22Rv1 (cell line): ENCODE results near the gene SLC25A33.
A peak's percentile ranks its signal among the peaks of the same experiment; 100 is the strongest.

Experiments
- H3K27ac ChIP-seq: fragments of 450-650 bp; 2 replicates; pipeline ENCODE4 v1.5.1; 2017
- ZFX ChIP-seq: fragments of 450-650 bp; IDR thresholded peaks from 2 replicates; pipeline ENCODE4 v1.6.1; 2017; ENCODE audit warnings: antibody characterized with exemption, borderline replicate concordance
- TF ChIP-seq, protein P1 (sequence below): fragments of 450-650 bp; IDR thresholded peaks from 2 replicates; pipeline ENCODE4 v1.5.1; 2017; ENCODE audit warnings: mild to moderate bottlenecking

The SLC25A33 gene, protein sequence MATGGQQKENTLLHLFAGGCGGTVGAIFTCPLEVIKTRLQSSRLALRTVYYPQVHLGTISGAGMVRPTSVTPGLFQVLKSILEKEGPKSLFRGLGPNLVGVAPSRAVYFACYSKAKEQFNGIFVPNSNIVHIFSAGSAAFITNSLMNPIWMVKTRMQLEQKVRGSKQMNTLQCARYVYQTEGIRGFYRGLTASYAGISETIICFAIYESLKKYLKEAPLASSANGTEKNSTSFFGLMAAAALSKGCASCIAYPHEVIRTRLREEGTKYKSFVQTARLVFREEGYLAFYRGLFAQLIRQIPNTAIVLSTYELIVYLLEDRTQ

DNA sequence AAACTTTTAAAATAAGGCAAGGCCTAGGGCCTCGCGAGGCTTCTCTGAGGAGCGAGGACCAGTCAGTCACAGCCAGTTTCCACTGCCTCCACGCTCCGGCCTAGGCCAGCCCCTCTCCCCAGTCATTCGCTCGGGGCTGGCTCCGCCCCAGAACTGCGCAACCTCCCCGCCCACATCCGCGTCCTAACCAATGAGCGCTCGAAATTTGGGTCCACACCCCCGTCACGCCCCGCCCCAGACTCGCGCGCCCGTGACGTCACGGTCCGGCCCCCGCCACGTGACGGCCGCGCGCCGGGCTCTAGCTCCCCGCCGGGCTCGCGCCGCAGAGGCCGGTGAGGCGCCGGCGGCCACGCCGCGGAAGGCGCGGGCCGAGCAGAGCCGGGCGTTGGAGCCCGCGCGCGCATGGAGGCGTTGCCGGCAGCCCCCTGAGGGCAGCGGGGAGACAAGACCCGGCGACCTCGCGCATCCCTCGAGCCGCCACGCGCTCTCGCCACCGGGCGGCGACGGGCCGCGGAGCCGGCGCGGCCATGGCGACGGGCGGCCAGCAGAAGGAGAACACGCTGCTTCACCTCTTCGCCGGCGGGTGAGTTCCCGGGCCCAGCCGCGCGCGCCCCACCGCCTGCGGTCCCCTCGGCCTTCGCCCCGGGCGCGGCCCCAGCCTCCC is at the start of gene SLC25A33:
Gene SLC25A33 (plus strand): TSS at position 301 of the 664 bp plus-strand sequence. CDS start 227 bp downstream, at position 528.
- H3K27ac ChIP-seq, result peak within 1 kb of the TSS; percentile 91
- no peak for TF ChIP-seq ZFX
- TF ChIP-seq, protein P1, sequence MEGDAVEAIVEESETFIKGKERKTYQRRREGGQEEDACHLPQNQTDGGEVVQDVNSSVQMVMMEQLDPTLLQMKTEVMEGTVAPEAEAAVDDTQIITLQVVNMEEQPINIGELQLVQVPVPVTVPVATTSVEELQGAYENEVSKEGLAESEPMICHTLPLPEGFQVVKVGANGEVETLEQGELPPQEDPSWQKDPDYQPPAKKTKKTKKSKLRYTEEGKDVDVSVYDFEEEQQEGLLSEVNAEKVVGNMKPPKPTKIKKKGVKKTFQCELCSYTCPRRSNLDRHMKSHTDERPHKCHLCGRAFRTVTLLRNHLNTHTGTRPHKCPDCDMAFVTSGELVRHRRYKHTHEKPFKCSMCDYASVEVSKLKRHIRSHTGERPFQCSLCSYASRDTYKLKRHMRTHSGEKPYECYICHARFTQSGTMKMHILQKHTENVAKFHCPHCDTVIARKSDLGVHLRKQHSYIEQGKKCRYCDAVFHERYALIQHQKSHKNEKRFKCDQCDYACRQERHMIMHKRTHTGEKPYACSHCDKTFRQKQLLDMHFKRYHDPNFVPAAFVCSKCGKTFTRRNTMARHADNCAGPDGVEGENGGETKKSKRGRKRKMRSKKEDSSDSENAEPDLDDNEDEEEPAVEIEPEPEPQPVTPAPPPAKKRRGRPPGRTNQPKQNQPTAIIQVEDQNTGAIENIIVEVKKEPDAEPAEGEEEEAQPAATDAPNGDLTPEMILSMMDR, result peak; percentile 23; the same call in 1 of the 2 replicates

DNA sequence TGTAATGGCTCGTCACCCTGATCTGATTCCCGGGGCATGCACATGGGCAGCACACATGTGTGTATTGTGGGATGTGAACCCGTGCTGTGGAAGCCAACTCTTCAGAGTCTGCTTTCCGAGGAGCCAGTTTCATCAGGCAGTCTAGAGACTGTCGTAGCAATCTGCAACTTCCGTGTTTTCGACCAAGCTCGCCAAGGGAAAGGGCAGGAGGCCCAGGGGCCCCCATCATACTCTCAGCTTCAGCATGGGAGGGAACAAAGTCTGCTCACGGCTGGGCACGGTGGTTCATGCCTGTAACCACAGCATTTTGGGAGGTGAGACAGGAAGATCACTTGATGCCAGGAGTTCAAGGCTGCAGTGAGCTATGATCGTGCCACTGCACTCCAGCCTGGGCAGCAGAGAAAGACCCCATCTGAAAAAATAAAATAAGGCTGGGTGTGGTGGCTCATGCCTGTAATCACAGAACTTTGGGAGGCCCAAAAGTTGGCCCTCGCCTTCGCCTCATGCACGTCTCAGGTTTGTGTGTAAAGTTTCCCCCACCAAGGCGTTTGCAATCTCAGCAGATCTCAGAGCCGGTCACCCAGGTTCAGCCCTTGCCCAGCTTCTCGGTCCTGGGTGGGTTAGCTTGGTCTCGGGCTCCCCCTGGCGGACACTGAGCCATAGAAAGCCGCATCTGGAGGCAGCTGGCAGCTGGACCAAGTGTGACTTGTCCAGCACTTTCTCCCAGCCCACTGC is 48.5 kb upstream of the SLC25A33 start:
- TF ChIP-seq, protein P1, result peak; percentile 86
- TF ChIP-seq ZFX, result no peak
- no peak overlapping the region for H3K27ac ChIP-seq

DNA sequence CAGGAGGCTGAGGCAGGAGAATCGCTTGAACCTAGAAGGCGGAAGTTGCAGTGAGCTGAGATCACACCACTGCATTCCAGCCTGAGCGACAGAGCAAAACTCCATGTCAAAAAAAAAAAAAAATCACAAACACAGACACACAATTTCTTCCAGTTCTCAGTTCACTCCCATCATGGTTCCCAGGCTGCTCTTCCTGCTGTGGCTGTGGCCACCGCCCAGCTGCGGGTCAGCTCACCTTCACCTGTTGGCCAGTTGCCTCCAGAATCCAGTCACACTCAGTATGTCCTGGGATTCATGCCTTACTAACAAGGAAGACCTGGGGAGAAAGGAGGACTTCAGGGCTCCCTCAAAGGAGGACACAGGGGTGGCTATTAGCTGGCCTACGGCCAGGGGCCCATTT is 45.9 kb upstream of the SLC25A33 start:
- TF ChIP-seq, protein P1, result no peak
- no peak for TF ChIP-seq ZFX
- no peak overlapping the region for H3K27ac ChIP-seq

DNA sequence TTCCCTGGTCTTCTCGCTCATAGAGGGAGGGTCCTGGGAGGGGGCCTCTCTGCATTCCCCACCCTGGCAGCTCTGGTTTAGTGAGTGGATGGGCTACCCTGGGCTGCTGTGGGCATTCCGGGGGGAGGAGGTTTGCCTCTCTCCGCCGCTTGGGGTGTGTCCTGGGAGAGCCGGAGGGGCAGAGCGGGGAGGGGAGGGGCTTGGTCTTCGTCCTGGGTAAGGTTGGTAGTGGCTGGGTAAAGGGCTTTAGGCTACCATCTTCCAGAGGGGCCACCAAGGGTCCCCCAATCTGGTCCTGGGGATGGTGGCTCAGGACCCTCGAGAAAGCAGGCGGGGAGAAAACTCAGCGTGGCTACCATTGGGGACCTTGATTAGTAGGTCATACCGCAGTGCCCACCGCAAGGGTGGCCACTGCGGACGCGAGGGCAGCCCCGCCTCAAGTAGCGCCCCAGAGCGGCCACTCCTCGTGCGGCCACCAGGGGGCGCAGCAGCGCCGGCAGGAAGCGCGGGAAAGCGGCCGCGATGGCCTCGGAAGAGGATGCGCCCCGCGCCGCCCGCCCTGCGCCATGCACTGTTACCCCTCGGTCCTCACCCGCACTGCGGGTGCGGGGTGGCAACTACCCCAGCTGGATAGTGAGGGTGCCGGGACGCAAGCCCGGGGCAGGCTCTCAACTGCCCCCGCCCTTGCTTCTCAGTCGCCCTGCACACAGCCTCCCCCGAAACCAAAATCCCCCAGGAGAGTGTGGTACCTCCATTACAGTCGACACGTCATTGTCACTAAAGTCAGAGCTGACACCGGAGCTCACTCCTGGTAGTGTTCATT is 44.1 kb upstream of the SLC25A33 start:
- no peak overlapping the region for H3K27ac ChIP-seq

DNA sequence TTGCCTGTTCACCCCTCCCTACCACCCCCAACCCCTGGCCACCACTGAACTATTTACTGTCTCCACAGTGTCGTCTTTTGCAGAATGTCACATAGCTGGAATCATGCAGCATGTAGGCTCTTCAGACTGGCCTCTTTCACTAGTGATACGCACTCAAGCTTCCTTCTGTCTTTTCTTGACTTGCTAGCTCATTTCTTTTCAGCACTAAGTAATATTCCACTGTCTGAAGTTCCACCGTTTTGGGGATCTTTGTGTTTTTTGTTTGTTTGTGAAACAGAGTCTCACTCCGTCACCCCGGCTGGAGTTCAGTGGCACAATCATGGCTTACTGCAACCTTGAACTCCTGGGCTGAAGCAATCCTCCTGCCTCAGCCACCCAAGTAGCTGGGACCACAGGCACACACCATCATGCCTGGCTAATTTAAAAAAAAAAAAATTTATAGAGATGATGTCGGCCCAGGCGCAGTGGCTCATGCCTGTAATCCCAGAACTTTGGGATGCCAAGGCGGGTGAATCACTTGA is 43.4 kb upstream of the SLC25A33 start:
- H3K27ac ChIP-seq, result no peak overlapping the region
- TF ChIP-seq ZFX, result no peak
- TF ChIP-seq, protein P1, result no peak

More for the DNA sequence above, 44.1 kb upstream of the SLC25A33 start:
- TF ChIP-seq, protein P1, result peak; percentile 97
- TF ChIP-seq ZFX, result no peak
